Activated CD8-positive, alpha-beta memory T cell treated with anti-CD3 and anti-CD28 coated beads for 1 hour (primary cell): ENCODE measurements around the gene TPCN1.

Source experiments
- DNase-seq, 2 donors: peaks; one replicate each; pipeline ENCODE4 v3.0.0-alpha.2; 2020; ENCODE audit warnings: low read depth in 1 of 2; ENCODE audit errors: extremely low read depth in 1 of 2

The TPCN1 gene

DNA sequence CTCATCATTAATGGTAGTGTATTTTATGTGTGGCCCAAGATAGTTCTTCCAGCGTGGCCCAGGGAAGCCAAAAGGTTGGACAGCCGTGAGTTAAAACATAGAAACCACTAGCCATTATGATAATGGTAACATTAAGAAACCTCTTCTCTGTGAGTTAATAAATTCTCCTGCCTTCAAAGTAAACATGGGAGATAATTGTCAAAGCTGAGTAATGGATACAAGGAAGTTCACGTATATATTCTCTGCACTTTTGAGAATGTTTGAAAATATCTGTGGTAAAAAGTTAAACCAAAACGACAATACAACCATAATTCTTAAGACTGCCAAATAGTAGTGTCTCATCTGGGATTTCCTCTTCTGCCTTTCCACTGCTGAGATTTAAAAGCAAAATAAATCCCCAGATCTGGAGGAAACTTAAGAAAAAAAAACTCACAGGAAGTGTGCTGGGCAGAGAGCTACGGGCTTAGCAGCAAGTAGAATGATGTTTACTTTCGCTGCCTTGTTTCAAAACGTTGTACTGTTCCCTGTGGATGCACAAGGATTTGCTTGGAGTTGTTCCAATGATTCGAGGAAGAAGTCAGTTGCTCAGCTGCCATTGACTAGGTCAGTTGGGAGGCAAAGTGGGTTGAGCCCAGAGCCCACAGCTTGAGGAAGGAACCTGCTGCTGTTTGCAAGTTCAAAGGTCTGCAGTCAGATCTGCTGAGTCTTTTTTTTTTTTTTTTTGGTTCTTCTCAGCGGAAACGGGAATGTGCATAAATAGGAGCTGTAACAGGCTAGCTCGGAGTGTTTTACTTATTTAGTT, 1.7 kb downstream of the TPCN1 start:
- DNase-seq: no peak

DNA sequence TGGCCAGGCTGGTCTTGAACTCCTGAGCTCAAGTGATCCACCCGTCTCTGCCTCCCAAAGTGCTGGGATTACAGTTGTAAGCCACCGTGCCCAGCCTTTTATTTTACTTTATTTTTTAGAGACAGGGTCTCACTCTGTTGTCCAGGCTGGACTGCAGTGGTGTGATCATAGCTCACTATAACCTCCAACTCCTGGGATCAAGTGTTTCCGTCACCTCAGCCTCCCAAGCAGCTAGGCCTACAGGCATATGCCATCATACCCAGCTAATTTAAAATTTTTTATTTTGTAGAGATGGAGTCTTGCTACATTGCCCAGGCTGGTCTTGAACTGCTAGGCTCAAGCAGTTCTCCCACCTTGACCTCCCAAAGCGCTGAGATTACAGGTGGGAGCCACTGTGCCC, 3.7 kb downstream of the TPCN1 start:
- no peak for DNase-seq

DNA sequence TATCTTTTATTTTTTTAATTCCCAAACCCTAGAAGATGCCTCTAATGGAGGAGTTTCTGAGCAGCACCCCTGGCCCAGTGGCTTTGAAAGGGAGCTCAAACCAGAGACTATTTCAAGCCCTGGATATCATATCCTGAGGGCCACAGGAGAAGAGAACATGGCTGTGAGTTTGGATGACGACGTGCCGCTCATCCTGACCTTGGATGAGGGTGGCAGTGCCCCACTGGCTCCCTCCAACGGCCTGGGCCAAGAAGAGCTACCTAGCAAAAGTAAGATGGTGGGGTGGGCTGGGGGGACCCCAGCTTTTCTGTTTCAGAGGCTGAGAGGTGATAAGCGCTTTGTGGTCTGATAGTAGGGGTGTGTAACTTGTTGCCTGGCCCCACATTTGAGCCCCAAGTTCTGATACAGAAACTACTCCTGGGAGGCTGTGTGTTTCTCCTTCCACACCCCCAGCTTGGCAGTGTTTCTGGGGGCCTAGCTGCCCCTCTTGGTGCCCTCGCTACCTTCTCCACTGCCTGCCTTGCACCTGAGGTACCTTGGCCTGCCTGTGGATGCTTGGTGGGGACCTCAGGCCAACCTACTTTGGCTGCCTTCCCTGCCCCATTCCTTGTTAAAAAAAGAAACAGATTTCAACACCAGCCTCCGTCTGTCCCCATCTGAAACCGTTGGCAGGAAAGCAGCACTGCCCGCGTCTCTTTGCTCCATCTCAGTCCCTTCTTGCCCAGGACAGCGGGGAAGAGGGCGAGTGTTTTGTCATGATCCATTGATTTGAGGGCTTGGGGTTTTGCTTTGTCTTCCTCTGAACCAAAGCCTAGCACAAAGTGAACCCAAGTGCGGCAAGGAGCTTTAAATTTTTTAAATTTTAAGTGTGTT, 5.7 kb downstream of the TPCN1 start:
- no peak for DNase-seq

DNA sequence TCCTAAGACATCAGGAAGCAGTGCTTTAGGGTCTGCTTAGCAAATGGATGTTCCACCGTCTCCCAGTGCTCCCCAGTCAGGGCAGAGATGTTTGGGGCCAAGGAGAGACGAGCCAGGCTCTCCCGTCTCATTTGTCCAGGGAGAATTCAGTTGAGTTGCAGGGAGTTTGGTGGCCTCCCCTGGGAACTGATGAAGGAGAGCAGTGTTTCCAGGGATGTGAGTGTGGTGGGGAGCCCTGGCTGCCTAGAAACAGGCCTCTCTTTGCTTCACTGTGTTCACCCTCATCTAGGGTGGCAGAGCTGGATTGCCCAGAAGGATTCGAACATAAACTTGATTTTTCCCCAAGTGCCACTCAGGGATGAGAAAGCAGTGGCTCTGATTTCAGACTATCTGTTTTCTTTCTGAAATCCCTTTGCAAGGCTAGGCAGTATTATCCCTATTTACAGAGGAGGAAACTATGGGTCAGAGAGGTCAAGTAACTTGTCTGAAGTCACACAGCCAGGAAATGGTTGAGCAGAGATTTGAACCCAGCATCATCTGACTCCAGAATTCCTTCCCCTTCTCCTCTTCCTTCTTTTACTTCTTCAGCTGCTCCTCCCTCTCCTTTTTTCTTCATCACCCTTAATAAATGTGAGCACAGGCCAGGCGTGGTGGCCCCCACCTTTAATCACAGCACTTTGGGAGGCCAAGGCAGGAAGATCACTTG, 6.6 kb downstream of the TPCN1 start:
- DNase-seq: no peak

DNA sequence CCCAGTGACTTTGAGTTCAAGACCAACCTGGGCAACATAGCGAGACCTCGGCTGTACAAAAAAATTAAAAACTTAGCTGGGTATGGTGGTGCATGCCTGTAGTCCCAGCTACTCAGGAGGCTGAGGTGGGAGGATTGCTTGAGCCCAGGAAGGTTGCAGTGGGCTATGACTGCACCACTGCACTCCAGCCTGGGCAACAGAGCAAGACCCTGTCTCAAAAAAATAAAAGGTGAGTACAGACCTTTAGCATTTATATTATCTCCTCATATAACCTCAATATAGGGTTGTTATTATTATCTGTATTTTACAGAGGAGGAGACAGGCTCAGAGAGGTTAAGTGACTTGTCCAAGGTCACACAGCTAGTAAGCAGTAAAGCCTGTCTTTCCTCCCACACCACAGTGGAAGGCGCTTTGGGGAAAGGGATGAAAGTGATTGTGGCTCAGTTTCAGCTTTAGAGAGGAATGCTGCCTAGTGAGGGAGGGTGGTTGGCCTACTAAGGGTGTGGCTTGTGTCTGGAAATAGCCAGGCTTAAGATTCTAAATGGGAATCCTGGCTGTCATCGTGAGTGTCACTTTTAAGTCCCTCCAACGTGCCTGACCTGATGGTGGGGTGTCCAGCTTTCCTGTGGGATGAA, 7.2 kb downstream of the TPCN1 start:
- no peak for DNase-seq

DNA sequence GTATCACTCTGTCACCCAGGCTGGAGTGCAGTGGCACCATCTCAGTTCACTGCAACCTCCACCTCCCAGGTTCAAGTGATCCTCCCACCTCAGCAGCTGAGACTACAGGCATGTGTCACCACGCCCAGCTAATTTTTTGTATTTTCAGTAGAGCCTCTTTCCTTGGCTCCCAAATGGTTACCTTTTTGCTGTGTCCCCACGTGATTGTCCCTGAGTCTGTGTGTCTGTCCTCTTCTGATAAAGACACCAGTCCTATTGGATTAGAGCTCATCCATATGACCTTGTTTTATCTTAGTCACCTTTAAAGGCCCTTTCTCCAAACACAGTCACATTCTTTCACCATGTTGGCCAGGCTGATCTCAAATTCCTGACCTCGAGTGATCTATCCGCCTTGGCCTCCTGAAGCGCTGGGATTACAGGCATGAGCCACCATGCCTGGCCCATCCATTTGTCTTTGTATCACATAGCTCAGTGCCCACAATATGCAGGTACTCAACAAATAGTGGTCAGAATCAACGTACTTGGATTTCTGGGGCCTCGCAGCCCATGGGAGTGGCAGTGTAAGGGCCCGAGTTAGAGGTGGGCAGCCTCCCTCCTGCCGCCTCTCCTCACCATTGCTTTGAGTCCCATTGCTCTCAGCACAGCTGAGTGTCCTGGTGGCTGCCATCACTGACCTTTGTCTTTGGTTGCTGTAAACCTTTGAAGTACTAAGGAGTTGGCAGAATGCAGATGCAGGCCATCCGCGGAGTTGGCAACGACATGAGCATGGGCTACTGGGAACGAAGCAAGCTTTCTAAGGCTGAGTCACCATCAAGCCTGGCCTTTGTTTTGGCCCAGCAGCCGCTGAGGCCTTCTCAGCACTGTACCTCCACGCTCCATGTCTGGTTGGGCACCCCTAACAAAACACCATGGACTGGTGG, 9.3 kb downstream of the TPCN1 start:
- no peak for DNase-seq

DNA sequence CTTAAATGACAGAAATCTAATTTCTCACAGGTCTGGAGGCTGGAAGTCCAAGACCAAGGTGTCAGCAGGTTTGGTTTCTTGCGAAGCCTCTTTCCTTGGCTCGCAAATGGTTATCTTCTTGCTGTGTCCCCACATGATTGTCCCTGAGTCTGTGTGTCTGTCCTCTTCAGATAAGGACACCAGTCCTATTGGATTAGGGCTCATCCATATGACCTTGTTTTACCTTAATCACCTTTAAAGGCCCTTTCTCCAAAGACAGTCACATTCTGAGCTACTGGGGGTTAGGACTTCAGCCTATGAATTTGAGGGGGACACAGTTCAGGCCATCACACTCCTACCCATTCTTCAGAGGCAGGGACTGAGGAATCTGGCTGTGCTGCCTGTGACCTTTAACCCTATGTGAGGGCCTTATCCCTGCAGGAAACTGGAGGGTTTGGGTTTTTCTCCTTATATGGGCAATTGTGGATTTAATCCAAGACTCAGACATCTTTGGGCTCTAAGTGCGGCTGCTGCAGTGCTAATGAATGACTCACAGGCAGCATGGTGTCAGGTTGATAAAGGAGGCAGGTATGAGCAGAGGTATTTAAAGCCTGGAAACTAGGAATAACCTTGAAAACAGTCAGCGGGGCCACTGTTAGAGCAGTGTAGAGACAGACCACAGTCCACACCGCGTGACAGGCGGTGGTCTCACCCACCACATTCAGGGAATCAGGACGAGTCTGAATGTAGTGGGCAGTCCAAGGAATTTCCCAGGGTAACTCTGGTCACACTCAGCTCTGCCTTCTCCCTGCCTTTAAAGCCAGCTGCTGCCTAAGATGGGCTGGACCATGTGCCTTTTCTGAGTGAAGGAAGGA, 10.2 kb downstream of the TPCN1 start:
- DNase-seq: no peak

DNA sequence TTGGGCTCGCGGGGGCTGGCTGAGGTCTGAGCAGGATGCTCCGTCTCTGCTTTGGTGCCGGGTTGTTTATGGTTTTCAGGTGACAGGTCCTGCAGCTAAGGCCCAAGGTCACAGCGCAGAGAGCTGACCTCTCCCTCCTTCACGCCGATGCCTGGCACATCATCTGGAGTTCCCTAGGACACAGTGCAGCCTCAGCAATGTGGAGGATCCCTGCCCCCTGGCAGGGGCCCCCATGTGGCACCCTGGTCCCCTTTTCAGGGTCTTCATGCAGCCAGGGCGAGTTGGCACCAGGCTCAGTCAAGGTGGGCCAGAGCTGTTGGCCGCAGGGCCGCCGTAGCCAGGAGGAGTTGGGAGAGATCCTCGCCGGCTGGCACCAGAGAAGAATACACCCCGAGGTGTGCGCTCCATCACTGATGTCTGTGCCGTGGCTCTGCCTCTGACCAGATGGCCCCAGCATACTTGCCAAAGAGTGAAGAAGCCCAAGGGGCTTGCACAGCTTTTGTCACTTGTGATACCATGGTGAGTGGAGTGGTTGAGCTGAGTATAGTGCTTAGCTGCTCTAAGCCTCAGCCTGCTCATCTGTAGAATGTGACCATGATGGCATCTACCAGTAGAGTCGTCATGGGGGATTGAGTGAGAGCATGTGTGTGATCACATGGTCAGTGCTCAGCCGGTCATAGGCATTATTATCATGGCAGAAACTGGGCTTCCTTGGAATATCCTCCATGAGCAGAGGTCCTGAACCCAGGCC, 11.0 kb downstream of the TPCN1 start:
- DNase-seq: no peak

DNA sequence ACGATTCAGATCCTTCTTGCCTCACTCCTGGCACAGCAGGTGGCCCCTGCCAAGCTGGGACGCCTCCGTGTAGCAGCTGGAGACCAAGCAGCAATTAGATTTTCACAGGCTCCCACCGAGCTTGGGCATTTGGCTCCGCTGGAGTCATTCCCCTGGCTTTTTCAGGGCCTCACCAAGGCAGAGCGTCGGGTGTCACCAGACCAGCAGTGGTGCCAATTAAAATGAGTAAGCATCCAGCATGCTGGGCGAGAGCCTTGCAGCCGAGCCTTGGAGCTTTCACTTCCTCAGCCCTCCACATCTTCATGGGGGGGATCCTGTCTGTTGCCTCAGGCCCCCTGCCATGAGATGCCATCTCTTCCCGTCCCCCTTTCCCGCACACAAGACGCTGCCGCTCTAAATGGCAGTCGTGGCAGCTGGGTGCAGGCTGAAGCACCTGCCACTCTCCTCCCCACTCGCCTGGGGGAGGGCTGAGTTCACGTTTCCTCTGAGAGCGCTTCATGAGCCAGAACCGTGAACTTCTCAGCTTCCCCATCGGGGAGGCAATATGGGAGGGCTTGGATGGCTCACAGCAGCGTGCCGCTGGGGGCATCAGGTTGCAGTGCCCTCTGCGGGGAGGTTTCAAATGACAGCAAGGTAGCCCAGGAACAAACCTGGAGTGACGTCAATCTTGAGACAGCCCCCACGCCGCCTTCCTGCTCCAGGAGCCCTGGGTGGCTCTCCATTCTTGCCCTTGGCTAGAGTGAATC, 11.7 kb downstream of the TPCN1 start:
- peak; percentile 38 to 60 for DNase-seq

DNA sequence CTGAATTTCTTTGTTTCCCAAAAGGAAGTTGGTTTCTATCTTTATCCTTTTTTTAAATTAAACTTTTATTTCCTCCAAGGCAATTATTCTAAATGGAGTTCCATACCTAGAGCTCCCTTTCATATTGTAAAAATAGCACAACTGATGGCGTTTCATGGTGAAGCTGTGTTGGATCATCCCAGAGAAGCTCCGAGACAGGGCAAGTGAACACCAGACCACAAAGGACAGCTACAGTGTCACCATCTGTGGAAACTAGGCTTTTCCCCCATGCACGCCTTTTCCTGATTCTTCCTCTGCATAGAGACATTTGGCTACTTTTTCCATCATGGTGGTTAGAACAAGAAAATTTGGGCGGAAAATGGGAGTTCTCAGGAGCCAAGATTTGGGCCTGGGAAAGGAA, 12.7 kb downstream of the TPCN1 start:
- DNase-seq: no peak

DNA sequence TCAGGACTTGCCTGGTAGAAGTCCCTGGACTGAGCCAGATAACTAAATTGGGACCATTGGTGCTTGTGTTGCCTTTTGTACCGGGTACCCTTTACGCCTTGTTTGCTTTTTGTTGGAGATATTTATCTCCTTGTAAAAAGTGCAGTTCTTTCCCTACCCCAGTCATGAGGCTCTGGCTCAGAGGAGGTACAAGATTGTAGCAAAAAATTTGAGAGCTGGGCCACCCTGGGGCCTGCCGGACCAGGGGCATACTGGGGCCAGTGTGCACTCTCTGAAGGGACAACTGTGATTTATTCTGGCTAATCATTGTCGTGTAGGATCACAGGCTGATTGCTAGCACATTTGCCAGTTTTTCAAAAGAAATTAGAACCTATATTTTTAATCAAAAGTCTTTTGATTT, 13.2 kb downstream of the TPCN1 start:
- no peak for DNase-seq

DNA sequence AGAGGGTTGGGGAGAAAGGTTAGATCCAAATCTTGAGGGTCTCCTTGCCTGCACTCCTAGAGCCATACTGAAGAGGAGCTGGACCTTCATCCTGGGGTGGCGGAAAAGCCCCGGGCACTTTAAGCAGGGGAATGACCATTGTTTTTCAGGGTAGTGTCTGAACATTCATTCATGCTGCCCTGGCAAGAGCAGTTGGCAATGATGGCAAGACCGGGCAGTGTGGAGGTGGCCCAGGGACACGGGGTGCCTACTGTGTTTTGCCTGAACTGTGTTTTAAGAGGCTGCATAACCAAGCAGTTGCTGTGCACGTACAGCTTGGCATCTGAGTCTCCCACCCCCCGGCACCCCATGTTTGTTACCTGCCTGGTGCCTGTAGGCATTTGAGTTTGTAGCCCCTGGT, 14.7 kb downstream of the TPCN1 start:
- no peak for DNase-seq

DNA sequence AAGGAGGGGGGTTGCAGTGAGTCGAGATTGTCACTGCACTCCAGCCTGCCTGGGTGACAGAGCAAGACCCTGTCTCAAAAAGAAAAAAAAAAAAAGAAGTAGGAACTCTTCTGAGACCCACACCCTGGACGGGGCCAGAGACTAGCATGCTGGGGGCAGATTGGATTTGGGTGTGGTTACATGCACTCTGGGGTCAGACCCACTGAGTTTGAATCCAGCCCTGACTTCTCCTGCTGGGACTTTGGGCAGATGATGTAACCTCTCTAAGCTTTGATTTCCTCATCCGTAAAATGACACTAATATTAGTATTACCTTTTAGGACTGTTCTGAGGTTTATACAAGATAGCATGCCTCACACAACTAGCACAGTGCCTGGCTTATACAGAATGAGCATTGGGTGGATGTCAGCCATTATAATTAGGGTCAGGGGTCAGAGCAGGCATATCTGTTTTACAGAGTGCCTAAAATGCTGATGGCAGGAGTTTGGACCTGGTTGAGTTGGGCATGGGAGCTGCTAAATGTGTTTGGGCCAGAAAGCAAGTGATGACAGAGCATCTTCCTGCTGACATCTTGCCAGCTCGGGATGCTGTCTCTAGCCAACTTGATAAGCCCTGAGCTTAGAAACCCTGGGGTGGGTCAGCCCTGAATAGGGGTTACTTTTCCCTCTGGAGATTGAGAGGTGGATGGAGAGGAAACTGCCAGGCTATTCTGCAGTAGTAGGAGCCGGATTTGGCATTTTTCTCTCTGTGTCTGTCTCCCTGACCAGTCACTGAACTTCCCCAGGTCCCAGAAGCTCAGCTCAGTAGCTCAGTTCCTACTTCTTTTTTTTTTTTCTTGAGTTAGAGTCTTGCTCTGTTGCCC, 15.5 kb downstream of the TPCN1 start:
- no peak for DNase-seq

DNA sequence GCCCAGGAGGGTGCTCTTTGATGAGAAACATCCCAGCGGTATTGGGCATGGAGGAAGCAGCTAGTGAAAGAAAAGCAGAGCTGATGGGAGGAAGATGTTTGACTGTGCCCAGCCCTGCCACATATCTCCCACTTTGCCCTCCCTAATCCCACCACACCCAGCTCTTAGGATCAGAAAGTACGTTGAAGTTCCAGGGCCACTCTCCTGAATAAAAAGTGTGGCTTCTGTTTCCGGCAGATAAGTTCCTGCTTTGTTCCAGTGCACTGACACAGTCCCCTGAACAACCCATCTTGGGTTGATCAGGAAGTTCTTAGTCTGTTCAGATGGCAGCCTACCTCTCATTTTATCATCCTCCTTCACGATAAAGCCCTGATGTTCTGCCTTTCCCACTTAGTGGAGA, 16.5 kb downstream of the TPCN1 start:
- DNase-seq: no peak

DNA sequence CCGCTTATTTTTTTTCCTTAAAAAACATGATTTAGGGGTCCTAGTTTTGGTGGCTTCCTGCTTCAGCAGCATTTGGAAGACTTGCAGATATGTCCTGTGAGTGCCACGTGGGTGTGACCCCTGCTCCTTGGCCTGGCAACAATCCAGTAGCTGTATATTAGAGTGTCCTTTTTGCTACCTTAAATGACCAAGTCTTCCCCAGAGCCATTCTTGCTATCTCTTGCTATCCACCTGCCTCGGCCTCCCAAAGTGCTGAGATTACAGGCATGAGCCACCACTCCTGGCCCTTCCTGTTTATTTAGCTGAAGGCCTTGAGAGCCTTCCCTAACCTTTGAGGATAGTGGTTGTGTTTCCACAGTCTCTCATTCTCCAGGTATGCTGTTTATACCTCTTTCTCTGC, 17.0 kb downstream of the TPCN1 start:
- DNase-seq: no peak

DNA sequence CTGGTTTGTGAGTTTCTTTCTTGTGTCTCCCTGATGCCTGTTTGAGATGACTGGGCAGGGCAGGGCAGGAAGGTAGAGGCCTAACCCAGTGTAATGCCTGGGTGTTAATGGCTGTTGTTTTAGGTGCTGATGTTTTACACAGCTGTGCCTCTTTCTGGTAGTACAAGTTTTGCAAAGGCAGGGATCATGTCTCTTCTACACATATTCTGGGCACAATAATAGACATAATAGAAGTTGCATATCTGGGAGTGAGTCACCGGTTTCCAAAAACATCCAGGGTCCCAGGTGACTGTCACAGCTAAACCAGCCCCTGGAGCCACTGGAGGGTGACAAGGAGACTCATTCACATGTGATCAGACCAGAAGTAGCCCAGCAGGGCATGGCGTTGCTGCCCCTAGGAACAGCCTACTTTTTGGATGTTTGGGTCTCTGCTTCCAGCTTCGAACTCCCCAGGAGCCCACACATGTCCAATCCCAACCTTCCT, 18.1 kb downstream of the TPCN1 start:
- no peak for DNase-seq
